ENCODE measurements around the gene IFIT5. TPM values are rescaled to one million over a fixed set of nuclear protein-coding genes. Genes with fewer than 3 reads are reported as not detected.

Gene IFIT5
- total and polyA plus RNA-seq, 5 experiments from 2014 or later: 9.0 to 23.4 (median 10.6) TPM

Other genes starting within 250 kb of the IFIT5 start
- gene CH25H, start 207.3 kb upstream of the IFIT5 start, total RNA-seq: not detected
- gene CH25H, start 207.3 kb upstream of the IFIT5 start, polyA plus RNA-seq: under 1 TPM in 2 of 3 donors, not detected in 1; 0.28 to 0.82 TPM
- 10 to 100 TPM; 31.2 to 38.4 TPM for gene LIPA, start 162.8 kb upstream of the IFIT5 start, total RNA-seq
- 100 to 1,000 TPM in 1 of 3 donors, 10 to 100 TPM in 2; 86.7 to 102 (median 88.6) TPM for gene LIPA, start 162.8 kb upstream of the IFIT5 start, polyA plus RNA-seq
- 1 to 10 TPM; 5.6 to 7.0 TPM for gene IFIT2, start 112.5 kb upstream of the IFIT5 start, total RNA-seq
- gene IFIT2, start 112.5 kb upstream of the IFIT5 start, polyA plus RNA-seq: 1 to 10 TPM; 3.7 to 7.0 (median 5.7) TPM
- under 1 TPM; 0.57 to 0.58 TPM for gene IFIT3, start 86.6 kb upstream of the IFIT5 start, total RNA-seq
- gene IFIT3, start 86.6 kb upstream of the IFIT5 start, polyA plus RNA-seq: 1 to 10 TPM; 1.0 to 3.2 (median 2.6) TPM
- gene IFIT1B, start 36.5 kb upstream of the IFIT5 start, total RNA-seq: not detected
- gene IFIT1B, start 36.5 kb upstream of the IFIT5 start, polyA plus RNA-seq: not detected
- gene IFIT1, start 21.9 kb upstream of the IFIT5 start, total RNA-seq: 1 to 10 TPM; 2.9 to 3.7 TPM
- 1 to 10 TPM; 1.0 to 6.9 (median 2.9) TPM for gene IFIT1, start 21.9 kb upstream of the IFIT5 start, polyA plus RNA-seq
- not detected for gene SLC16A12, start 121.0 kb downstream of the IFIT5 start, total RNA-seq
- not detected for gene SLC16A12, start 121.0 kb downstream of the IFIT5 start, polyA plus RNA-seq
- 1 to 10 TPM in 1 of 2 experiments, under 1 TPM in 1; 0.69 to 1.9 TPM for gene PANK1, start 230.7 kb downstream of the IFIT5 start, total RNA-seq
- gene PANK1, start 230.7 kb downstream of the IFIT5 start, polyA plus RNA-seq: under 1 TPM; 0.24 to 0.41 (median 0.40) TPM